AG10803 (cell line): ENCODE results near the gene PIK3R1.

ENCODE experiments used
- DNase-seq: peaks from one replicate; pipeline ENCODE4 v3.0.0; 2010; ENCODE audit warnings: low read depth
- H3K4me3 ChIP-seq: 2 replicates; pipeline ENCODE4 v1.5.1; 2011; ENCODE audit warnings: mild to moderate bottlenecking, low read length, control low read depth
- CTCF ChIP-seq: conservative IDR thresholded peaks from 2 replicates; pipeline ENCODE4 v1.5.1; 2011; ENCODE audit warnings: mild to moderate bottlenecking, low read length, control low read depth, inconsistent platforms

Gene PIK3R1

GRCh38 chr5:68276740-68277139, 61.2 kb downstream of the PIK3R1 start:
- no peak overlapping the region for H3K4me3 ChIP-seq
- no peak for TF ChIP-seq CTCF
- DNase-seq: no peak

DNA sequence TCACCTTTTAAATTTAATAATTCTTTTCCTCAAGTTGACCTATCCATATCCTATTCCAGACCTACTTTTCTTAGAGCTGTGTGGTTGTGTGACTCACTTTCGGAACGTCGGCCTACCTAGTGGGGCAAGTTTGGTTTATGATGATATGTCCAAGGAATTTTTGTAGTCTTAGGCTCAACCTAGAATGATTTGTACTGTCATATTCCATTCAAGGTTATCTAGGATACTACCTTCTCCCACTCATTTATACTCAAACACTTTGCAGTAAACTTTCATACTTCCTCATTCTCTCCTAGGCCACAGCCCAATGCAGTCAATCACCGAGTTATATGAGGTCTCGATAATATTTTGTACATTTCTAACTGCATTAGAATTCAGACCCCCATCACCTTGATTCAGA, 61.9 kb downstream of the PIK3R1 start:
- DNase-seq: no peak

GRCh38 chr5:68279984-68280383, 64.4 kb downstream of the PIK3R1 start:
- no peak for DNase-seq
- no peak overlapping the region for H3K4me3 ChIP-seq
- no peak for TF ChIP-seq CTCF

More for the DNA sequence above, 61.9 kb downstream of the PIK3R1 start:
- no peak overlapping the region for H3K4me3 ChIP-seq
- TF ChIP-seq CTCF: no peak

GRCh38 chr5:68282001-68282400, 66.4 kb downstream of the PIK3R1 start:
- TF ChIP-seq CTCF: no peak
- DNase-seq: no peak
- no peak overlapping the region for H3K4me3 ChIP-seq

DNA sequence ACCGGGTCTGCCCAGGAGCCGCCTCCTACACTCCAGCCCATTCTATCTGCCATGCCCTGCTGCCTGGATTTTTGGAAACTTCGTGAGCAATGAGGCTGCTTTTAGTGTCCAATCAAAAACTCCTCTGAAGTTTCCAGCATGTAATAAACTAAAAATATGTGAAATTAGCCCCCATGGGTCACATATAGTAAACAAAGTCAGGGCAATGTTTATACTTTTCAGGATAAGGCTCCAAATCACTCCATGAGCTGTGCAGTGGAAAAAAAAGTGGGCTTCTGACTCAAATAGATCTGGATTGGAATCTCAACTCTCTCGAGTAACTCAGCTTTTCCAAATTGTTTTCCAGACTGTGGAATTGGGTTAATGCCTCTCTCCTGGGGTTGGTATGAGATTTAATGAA, 68.2 kb downstream of the PIK3R1 start:
- DNase-seq: no peak
- no peak overlapping the region for H3K4me3 ChIP-seq
- no peak for TF ChIP-seq CTCF

DNA sequence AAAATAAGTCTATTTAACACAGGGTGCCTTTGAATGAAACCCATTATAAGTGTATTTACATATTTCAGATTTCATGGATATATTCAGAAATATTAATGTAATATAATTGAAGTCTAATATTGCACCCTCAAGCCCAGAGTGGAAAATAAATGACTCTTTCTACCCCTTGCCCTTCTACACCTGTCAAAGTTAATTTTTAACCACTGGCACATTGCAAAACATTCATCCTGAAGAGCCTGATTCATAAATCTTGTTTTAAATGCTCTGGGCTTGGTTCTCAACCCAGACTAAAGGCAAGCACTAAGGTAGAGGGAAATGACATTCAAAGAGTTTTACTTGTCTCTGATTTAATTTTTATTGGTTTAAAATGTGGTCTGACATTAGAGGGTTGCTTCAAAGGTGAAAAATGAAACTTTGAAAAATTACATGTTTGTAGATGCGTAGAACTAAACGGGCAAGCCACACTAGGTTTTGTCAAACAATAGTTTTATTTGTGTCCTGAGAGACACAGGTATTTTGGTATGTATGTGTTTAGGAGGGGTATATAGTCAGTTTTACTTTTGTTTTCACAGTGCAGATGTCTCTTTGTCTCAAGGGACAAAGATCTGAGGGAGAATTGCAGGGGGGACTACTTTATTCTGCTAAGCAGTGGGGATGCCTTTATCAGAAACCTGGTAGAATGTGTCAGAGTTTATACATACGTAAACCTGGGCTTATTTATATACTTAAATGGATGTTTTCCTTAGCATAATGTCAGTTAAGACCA, 69.7 kb downstream of the PIK3R1 start:
- no peak overlapping the region for H3K4me3 ChIP-seq
- TF ChIP-seq CTCF: no peak
- DNase-seq: no peak

- peak; percentile 78 for TF ChIP-seq CTCF
- peak; percentile 70 for DNase-seq
- H3K4me3 ChIP-seq: no peak overlapping the region
Observed at GRCh38 chr5:68285851-68286611, 70.5 kb downstream of the PIK3R1 start.
